Activated gamma-delta T cell treated with anti-CD3 and anti-CD28 coated beads, Interleukin-2, amount 50 U/mL, for 16 hours (primary cell): ENCODE data around the gene NTF3.
"Not testable (repeated sequence)": the region's sequence is repeated elsewhere in the genome, so short reads cannot be mapped to it uniquely, and the experiment has no call there.

Experiments used
- DNase-seq: peaks from one replicate; pipeline ENCODE4 v3.0.0-alpha.2; 2020; ENCODE audit warnings: low read depth

The NTF3 gene

DNA sequence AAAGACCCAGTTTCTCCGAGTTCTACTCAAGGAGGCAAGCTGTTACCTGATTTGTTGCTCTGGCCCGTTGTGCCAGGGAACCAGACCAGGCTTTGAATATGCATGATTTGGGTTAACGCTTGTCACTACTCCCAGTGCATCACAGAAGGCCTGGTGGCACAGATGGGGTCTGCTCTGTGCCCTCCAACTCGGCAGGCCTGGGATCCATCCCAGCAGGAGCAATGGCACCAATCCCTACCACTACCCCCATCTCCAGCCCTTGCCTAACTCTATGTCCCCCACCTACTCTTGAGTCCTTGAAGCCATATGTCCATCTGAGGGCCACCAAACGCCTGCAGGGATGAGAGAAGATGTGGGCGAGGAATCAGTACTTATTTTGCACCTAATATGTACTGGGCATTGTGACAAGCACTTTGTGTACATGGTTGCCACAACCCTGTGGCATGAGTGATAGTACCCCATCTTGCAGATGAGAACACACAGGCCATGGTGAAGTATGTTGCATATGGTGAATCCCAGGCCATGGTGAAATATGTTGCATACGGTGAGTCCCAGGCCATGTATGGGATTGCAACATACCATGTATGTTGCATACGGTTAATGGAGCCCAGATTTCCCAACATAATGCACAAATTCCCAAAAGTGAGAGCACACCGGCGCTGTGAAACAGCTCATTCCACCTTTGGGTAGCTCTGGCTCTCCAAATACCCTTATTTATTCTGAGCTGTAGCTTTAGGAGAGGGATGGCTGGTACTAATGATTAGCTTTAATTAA is 102.7 kb downstream of the NTF3 start:
- DNase-seq, result no peak

- no peak for DNase-seq
Observed at GRCh38 chr12:5535541-5535940, 103.6 kb downstream of the NTF3 start.

DNA sequence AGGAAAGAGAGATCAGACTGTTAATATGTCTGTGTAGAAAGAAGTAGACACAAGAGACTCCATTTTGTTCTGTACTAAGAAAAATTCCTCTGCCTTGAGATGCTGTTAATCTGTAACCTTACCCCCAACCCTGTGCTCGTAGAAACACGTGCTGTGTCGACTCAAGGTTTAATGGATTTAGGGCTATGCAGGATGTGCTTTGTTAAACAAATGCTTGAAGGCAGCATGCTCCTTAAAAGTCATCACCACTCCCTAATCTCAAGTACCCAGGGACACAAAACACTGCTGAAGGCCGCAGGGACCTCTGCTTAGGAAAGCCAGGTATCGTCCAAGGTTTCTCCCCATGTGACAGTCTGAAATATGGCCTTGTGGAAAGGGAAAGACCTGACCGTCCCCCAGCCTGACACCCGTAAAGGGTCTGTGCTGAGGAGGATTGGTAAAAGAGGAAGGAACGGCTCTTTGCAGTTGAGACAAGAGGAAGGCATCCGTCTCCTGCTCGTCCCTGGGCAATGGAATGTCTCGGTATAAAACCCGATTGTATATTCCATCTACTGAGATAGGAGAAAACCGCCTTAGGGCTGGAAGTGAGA is 105.2 kb downstream of the NTF3 start:
- not testable (repeated sequence) for DNase-seq

- DNase-seq, result no peak
Observed at GRCh38 chr12:5537771-5538170, 105.9 kb downstream of the NTF3 start.
